Rectal smooth muscle tissue (tissue), 1 donor: Measurements from ENCODE around the gene SLCO1A2.

Source experiments
- H3K27ac ChIP-seq: one replicate; pipeline ENCODE4 v1.7.0; 2013; ENCODE audit warnings: low read depth, low read length, inconsistent platforms
- H3K27me3 ChIP-seq: one replicate; pipeline ENCODE4 v1.7.0; 2013; ENCODE audit warnings: low read length; ENCODE audit not compliant: control insufficient read depth, insufficient read depth
- H3K36me3 ChIP-seq: one replicate; pipeline ENCODE4 v1.7.0; 2013; ENCODE audit warnings: low read length; ENCODE audit not compliant: control insufficient read depth, insufficient read depth
- H3K4me1 ChIP-seq: one replicate; pipeline ENCODE4 v1.7.0; 2013; ENCODE audit warnings: low read length; ENCODE audit not compliant: control insufficient read depth, insufficient read depth
- H3K4me3 ChIP-seq: one replicate; pipeline ENCODE4 v1.7.0; 2013; ENCODE audit warnings: low read length
- H3K9ac ChIP-seq: one replicate; pipeline ENCODE4 v1.7.0; 2013; ENCODE audit warnings: low read length

SLCO1A2 gene

GRCh38 chr12:21239866-21240265 lies 94.9 kb downstream of the SLCO1A2 start:
- no peaks in the 10 kb centered on the region for H3K36me3 ChIP-seq
- no peak overlapping the region for H3K9ac ChIP-seq
- no peaks in the 10 kb centered on the region for H3K27me3 ChIP-seq
- no peak overlapping the region for H3K27ac ChIP-seq
- H3K4me1 ChIP-seq = no peaks in the 10 kb centered on the region
- no peak overlapping the region for H3K4me3 ChIP-seq

GRCh38 chr12:21234395-21234794 lies 100.3 kb downstream of the SLCO1A2 start:
- Histone ChIP-seq H3K9ac (no peak overlapping the region), H3K4me3 (no peak overlapping the region)

DNA sequence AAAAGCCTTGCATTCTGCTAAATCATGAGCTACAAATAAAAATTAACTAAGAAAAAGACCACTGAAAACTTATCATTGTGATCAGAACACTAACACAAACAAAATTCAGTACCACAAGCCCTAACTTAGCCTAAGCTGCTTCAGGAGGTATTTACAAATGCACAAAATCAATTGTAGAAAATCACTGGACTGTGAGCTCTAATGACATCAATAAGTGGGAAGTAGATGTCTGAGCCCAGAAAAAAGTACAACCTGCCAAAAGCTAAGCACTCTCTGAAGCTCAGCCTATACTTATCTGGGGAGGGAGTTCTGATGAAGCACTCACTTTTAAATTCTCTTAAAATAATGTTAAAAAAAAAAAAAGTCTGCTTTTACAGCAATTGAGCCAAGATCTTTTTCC lies 110.8 kb downstream of the SLCO1A2 start:
- Histone ChIP-seq H3K4me1 (no peaks in the 10 kb centered on the region), H3K4me3 (no peak overlapping the region), H3K9ac (no peak overlapping the region), H3K27ac (no peak overlapping the region), H3K36me3 (no peaks in the 10 kb centered on the region), H3K27me3 (no peaks in the 10 kb centered on the region)

More at GRCh38 chr12:21234395-21234794, 100.3 kb downstream of the SLCO1A2 start:
- H3K4me1 ChIP-seq = no peaks in the 10 kb centered on the region
- H3K36me3 ChIP-seq = no peaks in the 10 kb centered on the region
- no peak overlapping the region for H3K27ac ChIP-seq
- no peaks in the 10 kb centered on the region for H3K27me3 ChIP-seq

DNA sequence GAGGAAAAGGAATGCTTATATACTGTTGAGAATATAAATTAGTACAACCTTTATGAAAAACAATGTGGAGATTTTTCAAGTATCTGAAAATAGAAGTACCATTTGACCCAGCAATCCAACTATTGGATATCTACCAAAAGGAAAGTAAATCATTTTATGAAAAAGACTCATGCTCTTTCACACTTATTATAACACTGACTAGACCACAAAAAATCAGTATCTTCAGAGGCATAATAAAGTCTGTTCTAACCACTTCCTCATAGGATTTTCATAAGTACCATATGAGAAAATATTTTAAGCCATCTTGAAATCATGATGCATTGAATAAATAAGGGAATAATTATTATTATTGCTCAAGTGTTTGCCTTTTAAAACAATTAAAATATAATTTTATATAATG lies 112.9 kb downstream of the SLCO1A2 start:
- Histone ChIP-seq H3K4me3 (no peak overlapping the region), H3K36me3 (no peaks in the 10 kb centered on the region), H3K9ac (no peak overlapping the region), H3K27me3 (no peaks in the 10 kb centered on the region), H3K27ac (no peak overlapping the region), H3K4me1 (no peaks in the 10 kb centered on the region)

GRCh38 chr12:21221072-21221471 lies 113.6 kb downstream of the SLCO1A2 start:
- no peak overlapping the region for H3K27ac ChIP-seq
- H3K9ac ChIP-seq = no peak overlapping the region
- H3K27me3 ChIP-seq = no peaks in the 10 kb centered on the region
- H3K4me3 ChIP-seq = no peak overlapping the region
- H3K4me1 ChIP-seq = no peaks in the 10 kb centered on the region
- no peaks in the 10 kb centered on the region for H3K36me3 ChIP-seq

DNA sequence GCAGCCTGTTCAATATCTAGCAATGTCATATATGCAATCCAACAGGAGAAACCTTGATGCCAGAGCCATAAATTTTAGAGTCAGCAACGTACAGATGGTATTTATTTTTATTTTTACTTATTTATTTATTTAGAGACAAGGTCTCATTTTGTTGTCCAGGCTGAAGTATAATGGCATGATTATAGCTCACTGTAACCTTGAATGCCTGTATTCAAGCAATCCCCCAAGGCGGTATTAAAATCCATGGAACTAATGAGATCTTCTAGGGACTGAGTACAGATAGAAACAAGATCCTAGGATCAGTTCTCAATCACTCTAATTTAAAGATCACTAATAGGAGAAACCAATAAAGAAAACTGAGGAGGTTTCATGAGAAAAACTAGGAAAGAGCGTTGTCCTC lies 114.5 kb downstream of the SLCO1A2 start:
- Histone ChIP-seq H3K9ac (no peak overlapping the region), H3K36me3 (no peaks in the 10 kb centered on the region), H3K27me3 (no peaks in the 10 kb centered on the region), H3K27ac (no peak overlapping the region), H3K4me3 (no peak overlapping the region), H3K4me1 (no peaks in the 10 kb centered on the region)

- Histone ChIP-seq H3K27ac (no peak overlapping the region), H3K4me1 (no peaks in the 10 kb centered on the region), H3K27me3 (no peaks in the 10 kb centered on the region), H3K36me3 (no peaks in the 10 kb centered on the region), H3K9ac (no peak overlapping the region), H3K4me3 (no peak overlapping the region)
Observed at GRCh38 chr12:21219206-21219605, 115.5 kb downstream of the SLCO1A2 start.
